Endothelial cell of umbilical vein (primary cell): ENCODE results near the gene FYN. TPM values are rescaled to one million over a fixed set of nuclear protein-coding genes. Genes with fewer than 3 reads are reported as not detected.
"Not testable (repeated sequence)": the region's sequence is repeated elsewhere in the genome, so short reads cannot be mapped to it uniquely, and the experiment has no call there.

ENCODE experiments used
- BruUV-seq: library from RNA; stranded (reverse); fragments of 400-500 nt; replicated peaks from 2 replicates; lab custom pipeline; 2021; lab: Mats Ljungman, UMichigan
- CTCF ChIA-PET: fragments of 300-600, 350-600 bp; sonication (Branson Sonifier 250); formaldehyde crosslinking; loops from one replicate; lab custom pipeline; 2021; ENCODE audit warnings: antibody characterized with exemption, inconsistent platforms; lab: Charles Lee
- POLR2A ChIA-PET: fragments of 300-600, 350-600 bp; sonication (Branson Sonifier 250); formaldehyde crosslinking; loops from one replicate; lab custom pipeline; 2021; ENCODE audit warnings: antibody characterized with exemption, inconsistent platforms; lab: Charles Lee
- DNase-seq: peaks from one replicate; pipeline ENCODE4 v3.0.0-alpha.2; 2011; ENCODE audit warnings: low read depth, low spot score
- FAIRE-seq: peaks from 2 replicates; lab custom pipeline; 2011; peaks lifted over from hg19 to GRCh38; lab: Jason Lieb, UNC
- H2AFZ ChIP-seq: 2 replicates; pipeline ENCODE4 v1.6.0; 2012; ENCODE audit warnings: low read depth, low read length, control low read depth, inconsistent platforms
- H3K27ac ChIP-seq: 2 replicates; pipeline ENCODE4 v1.5.1; 2011; ENCODE audit warnings: low read depth, mild to moderate bottlenecking, control low read depth, low read length, moderate library complexity; ENCODE audit not compliant: insufficient read depth
- H3K27me3 ChIP-seq, 2 experiments: 2 replicates each; pipeline versions ENCODE4 v1.6.0 to v1.6.1; 2011; ENCODE audit warnings: low read length in 2 of 2, mixed read lengths in 1 of 2; ENCODE audit not compliant: control insufficient read depth in 2 of 2, insufficient read depth in 2 of 2
- H3K36me3 ChIP-seq, 2 experiments: 2 replicates in 1 of 2; 3 replicates in 1 of 2; pipeline ENCODE4 v1.5.1; 2011; ENCODE audit warnings: low read length in 2 of 2, mild to moderate bottlenecking in 1 of 2, moderate library complexity in 1 of 2; ENCODE audit not compliant: control insufficient read depth in 2 of 2, insufficient read depth in 2 of 2; ENCODE audit errors: extremely low read depth in 1 of 2
- H3K4me1 ChIP-seq: 3 replicates; pipeline ENCODE4 v1.5.1; 2011; ENCODE audit warnings: mild to moderate bottlenecking, low read length; ENCODE audit not compliant: control insufficient read depth, insufficient read depth; ENCODE audit errors: extremely low read depth
- H3K4me2 ChIP-seq: 2 replicates; pipeline ENCODE4 v1.6.1; 2011; ENCODE audit warnings: low read length, control low read depth, mixed read lengths; ENCODE audit not compliant: insufficient read depth
- H3K4me3 ChIP-seq, 3 experiments: fragments of 200-600 bp in 1 of 3; sonication (generic), shearing (Covaris generic) in 1 of 3; replicated peaks in 1 of 3; 2 replicates each; pipeline ENCODE4 v1.5.1; 2011 to 2016; ENCODE audit warnings: control low read depth in 3 of 3, low read length in 3 of 3, mild to moderate bottlenecking in 2 of 3, inconsistent platforms in 1 of 3, low read depth in 1 of 3, moderate library complexity in 1 of 3; ENCODE audit not compliant: insufficient read depth in 1 of 3
- H3K79me2 ChIP-seq: 2 replicates; pipeline ENCODE4 v1.6.0; 2012; ENCODE audit warnings: low read length, inconsistent platforms; ENCODE audit not compliant: control insufficient read depth, insufficient read depth
- H3K9ac ChIP-seq: replicated peaks from 2 replicates; pipeline ENCODE3; 2011; ENCODE audit warnings: low read length, control low read depth; ENCODE audit not compliant: insufficient read depth; ENCODE audit errors: extremely low read depth
- H3K9me1 ChIP-seq: replicated peaks from 3 replicates; pipeline ENCODE4 v1.6.0; 2011; ENCODE audit warnings: mild to moderate bottlenecking, low read length; ENCODE audit not compliant: control insufficient read depth, insufficient read depth; ENCODE audit errors: extremely low read depth
- H3K9me3 ChIP-seq: replicated peaks from 2 replicates; pipeline ENCODE4 v1.5.1; 2012; ENCODE audit warnings: low read length, inconsistent platforms; ENCODE audit not compliant: control insufficient read depth, insufficient read depth
- H4K20me1 ChIP-seq: replicated peaks from 2 replicates; pipeline ENCODE3; 2011; ENCODE audit warnings: mild to moderate bottlenecking, low read length; ENCODE audit not compliant: control insufficient read depth, insufficient read depth; ENCODE audit errors: extremely low read depth
- EZH2 ChIP-seq: IDR thresholded peaks from 2 replicates; pipeline ENCODE4 v1.6.1; 2012; ENCODE audit warnings: borderline replicate concordance, low read depth, mild to moderate bottlenecking, moderate library complexity, low read length, inconsistent platforms; ENCODE audit not compliant: severe bottlenecking
- FOS ChIP-seq: IDR thresholded peaks from 2 replicates; pipeline ENCODE4 v1.6.1; 2011; ENCODE audit warnings: mild to moderate bottlenecking, low read length, moderate library complexity, borderline replicate concordance; ENCODE audit not compliant: insufficient read depth
- GATA2 ChIP-seq: IDR thresholded peaks from 2 replicates; pipeline ENCODE4 v1.7.0; 2011; ENCODE audit warnings: low read depth, mild to moderate bottlenecking, moderate library complexity, mixed read lengths, low read length; ENCODE audit not compliant: insufficient read length, insufficient read depth
- JUN ChIP-seq: IDR thresholded peaks from 2 replicates; pipeline ENCODE4 v1.6.1; 2011; ENCODE audit warnings: borderline replicate concordance, low read depth; ENCODE audit not compliant: insufficient read length, insufficient read depth
- MYC ChIP-seq: IDR thresholded peaks from one replicate; pipeline ENCODE4 v1.6.1; 2011; ENCODE audit warnings: mild to moderate bottlenecking, low read depth, low read length
- POLR2A ChIP-seq: IDR thresholded peaks from 2 replicates; pipeline ENCODE4 v1.6.1; 2012; ENCODE audit warnings: low read depth, mild to moderate bottlenecking, control low read depth, low read length
- POLR2AphosphoS5 ChIP-seq: IDR thresholded peaks from 2 replicates; pipeline ENCODE4 v1.6.1; 2012; ENCODE audit warnings: low read depth, mild to moderate bottlenecking, control low read depth, low read length, moderate library complexity; ENCODE audit not compliant: insufficient read depth
- dilution Hi-C: fragments of 300-500 bp; cut with MboI; formaldehyde crosslinking; loops from one replicate; pipeline ENCODE4 v1.15.0; 2019; ENCODE audit warnings: low sequenced_read_pairs; ENCODE audit not compliant: extremely low pct_ligation_motif_present
- intact Hi-C: fragments of 100-400 bp; cut with micrococcal nuclease; formaldehyde crosslinking; loops from one replicate; pipeline ENCODE4 v1.10.0; 2022
- polyA plus RNA-seq, 4 experiments: library from polyadenylated mRNA; depleted of rRNA in 3 of 4; stranded (reverse) in 3 of 4; unstranded in 1 of 4; fragments of >200 nt; gene quantifications; 2 replicates each; pipeline versions ENCODE4 v1.2.1 to v1.2.3, GENCODE V29; 2011 to 2012; ENCODE audit warnings: missing spikeins in 1 of 4
- total RNA-seq: library from RNA; stranded (reverse); gene quantifications from 2 replicates; pipeline ENCODE4 v1.2.3, GENCODE V29; 2021
- TF ChIP-seq, protein P1 (sequence below): IDR thresholded peaks from 2 replicates; pipeline ENCODE4 v1.6.1; 2011; ENCODE audit not compliant: insufficient read depth, insufficient read length
- TF ChIP-seq, protein P2 (sequence below), 2 donors: IDR thresholded peaks; 1 replicate in 1 of 2; 2 replicates in 1 of 2; pipeline ENCODE4 v1.5.1; 2011; ENCODE audit warnings: low read length in 2 of 2, mild to moderate bottlenecking in 2 of 2, moderate library complexity in 2 of 2, control low read depth in 1 of 2, inconsistent platforms in 1 of 2, low read depth in 1 of 2; ENCODE audit not compliant: insufficient read depth in 1 of 2; ENCODE audit errors: extremely low read depth in 1 of 2

Gene FYN
- total and polyA plus RNA-seq, 2 donors (not counting 3 experiments of a cell fraction or from before 2014, with no cell fraction given): 69.0 to 143 TPM

DNA sequence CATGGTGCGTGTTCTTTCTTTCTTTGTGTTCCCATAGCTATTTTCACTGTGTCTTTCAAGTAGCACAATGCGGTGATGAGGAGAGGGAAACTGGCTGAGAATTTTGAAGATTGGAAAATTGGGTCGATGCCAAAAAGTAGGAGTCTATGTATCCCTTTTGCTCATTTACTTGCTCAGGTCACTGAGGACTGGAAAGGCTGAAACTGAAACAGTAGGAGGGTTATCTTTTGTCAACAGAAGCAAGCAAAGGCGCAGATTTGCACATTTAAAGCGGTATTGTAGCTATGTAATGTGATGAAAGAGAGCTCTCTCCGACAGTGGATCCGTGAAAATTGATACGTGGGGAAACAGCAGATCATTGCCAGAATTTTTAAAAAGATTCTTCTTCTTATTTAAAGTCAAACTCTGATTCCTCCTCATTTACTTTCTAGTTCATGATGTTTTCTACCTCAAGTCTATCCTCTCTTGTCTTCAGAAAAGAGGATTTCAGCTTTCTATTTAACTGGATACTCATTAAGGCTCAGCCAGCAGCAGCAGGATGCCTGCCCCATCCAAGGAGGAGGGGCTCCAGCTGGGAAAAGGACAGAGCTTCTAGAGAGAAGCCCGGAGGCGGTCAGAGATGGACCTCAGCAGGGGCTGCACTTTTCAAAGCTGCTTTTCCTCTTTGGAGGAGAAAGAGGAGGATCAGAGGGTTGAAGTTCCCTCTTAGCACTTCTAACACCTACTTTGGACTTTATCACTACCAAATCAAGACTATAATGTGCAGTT, 15.9 kb upstream of the FYN start:
- DNase-seq (peak; percentile 71), FAIRE-seq (peak; percentile 70)
- no TSS peak for BruUV-seq
- POLR2A ChIA-PET: no interaction called here
- H3K9ac ChIP-seq: no peak overlapping the region
- no peak overlapping the region for H3K27ac ChIP-seq
- peak overlapping the region; percentile 69 for H2AFZ ChIP-seq
- H3K4me3 ChIP-seq: peak overlapping the region in 1 of 3 experiments; percentile 31
- peak overlapping the region; percentile 56 for H3K4me2 ChIP-seq
- H3K79me2 ChIP-seq: no peaks in the 10 kb centered on the region
- CTCF ChIA-PET: interaction anchor here (0.7 to 1.4 kb wide), 5 partner anchors 16 to 179 kb away, joined by 3 to 4 read pairs (median 3); partner anchors contain the start of gene FYN
- dilution Hi-C loops: no loop called here
- H3K9me3 ChIP-seq: no peaks in the 10 kb centered on the region
- H3K4me1 ChIP-seq: peaks cover 24% of the 10 kb centered on the region
- TF ChIP-seq POLR2A (no peak), POLR2AphosphoS5 (no peak), GATA2 (no peak), EZH2 (no peak), JUN (no peak), FOS (no peak), MYC (no peak)
- TF ChIP-seq, protein P1, sequence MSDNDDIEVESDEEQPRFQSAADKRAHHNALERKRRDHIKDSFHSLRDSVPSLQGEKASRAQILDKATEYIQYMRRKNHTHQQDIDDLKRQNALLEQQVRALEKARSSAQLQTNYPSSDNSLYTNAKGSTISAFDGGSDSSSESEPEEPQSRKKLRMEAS: no peak
- TF ChIP-seq, protein P2, sequence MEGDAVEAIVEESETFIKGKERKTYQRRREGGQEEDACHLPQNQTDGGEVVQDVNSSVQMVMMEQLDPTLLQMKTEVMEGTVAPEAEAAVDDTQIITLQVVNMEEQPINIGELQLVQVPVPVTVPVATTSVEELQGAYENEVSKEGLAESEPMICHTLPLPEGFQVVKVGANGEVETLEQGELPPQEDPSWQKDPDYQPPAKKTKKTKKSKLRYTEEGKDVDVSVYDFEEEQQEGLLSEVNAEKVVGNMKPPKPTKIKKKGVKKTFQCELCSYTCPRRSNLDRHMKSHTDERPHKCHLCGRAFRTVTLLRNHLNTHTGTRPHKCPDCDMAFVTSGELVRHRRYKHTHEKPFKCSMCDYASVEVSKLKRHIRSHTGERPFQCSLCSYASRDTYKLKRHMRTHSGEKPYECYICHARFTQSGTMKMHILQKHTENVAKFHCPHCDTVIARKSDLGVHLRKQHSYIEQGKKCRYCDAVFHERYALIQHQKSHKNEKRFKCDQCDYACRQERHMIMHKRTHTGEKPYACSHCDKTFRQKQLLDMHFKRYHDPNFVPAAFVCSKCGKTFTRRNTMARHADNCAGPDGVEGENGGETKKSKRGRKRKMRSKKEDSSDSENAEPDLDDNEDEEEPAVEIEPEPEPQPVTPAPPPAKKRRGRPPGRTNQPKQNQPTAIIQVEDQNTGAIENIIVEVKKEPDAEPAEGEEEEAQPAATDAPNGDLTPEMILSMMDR (IDR thresholded peaks at IDR 0.05; ENCODE audit: extremely low read depth in 1 of 2, insufficient read depth in 1 of 2, low read depth in 1 of 2, low read length in 2 of 2): no peak
- intact Hi-C loops: loop anchor here (2.0 kb wide), 1 partner anchor 14 kb away; no protein-coding TSS in a partner anchor
- H3K27me3 ChIP-seq: no peaks in the 10 kb centered on the region
- no peaks in the 10 kb centered on the region for H3K9me1 ChIP-seq
- H3K36me3 ChIP-seq: no peaks in the 10 kb centered on the region
- no peaks in the 10 kb centered on the region for H4K20me1 ChIP-seq

DNA sequence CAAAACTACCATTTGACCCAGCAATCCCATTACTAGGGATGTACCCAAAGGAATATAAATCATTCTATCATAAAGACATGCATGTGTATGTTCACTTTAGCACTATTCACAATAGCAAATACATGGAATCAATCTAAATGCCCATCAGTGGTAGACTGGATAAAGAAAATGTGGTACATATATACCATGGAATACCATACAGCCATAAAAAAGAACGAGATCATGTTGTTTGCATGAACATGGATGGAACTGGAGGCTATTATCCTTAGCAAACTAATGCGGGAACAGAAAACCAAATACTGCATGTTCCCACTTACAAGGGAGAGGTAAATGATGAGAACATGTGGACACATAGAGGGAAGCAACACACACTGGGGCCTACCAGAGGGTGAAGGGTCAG, 13.5 kb upstream of the FYN start:
- dilution Hi-C loops, H3K27ac ChIP-seq, H3K27me3 ChIP-seq, H3K36me3 ChIP-seq, DNase-seq, H3K9me3 ChIP-seq, H3K9me1 ChIP-seq, H2AFZ ChIP-seq, H3K9ac ChIP-seq, POLR2A ChIA-PET, H4K20me1 ChIP-seq, FAIRE-seq, H3K4me3 ChIP-seq, H3K4me2 ChIP-seq, H3K79me2 ChIP-seq, BruUV-seq, intact Hi-C loops: not testable (repeated sequence)
- peaks cover 10% of the 10 kb centered on the region for H3K4me1 ChIP-seq
- CTCF ChIA-PET: interaction anchor here (1.7 kb wide), 1 partner anchor 8 kb away, joined by 3 read pairs; no protein-coding TSS in a partner anchor
